Fibroblast of skin of right quadriceps (primary cell): ENCODE measurements around the gene U2SURP.
"Not testable (repeated sequence)": the region's sequence is repeated elsewhere in the genome, so short reads cannot be mapped to it uniquely, and the experiment has no call there.

ENCODE experiments used
- DNase-seq: peaks from one replicate; pipeline ENCODE4 v3.0.0-alpha.2; 2013

Gene U2SURP

DNA sequence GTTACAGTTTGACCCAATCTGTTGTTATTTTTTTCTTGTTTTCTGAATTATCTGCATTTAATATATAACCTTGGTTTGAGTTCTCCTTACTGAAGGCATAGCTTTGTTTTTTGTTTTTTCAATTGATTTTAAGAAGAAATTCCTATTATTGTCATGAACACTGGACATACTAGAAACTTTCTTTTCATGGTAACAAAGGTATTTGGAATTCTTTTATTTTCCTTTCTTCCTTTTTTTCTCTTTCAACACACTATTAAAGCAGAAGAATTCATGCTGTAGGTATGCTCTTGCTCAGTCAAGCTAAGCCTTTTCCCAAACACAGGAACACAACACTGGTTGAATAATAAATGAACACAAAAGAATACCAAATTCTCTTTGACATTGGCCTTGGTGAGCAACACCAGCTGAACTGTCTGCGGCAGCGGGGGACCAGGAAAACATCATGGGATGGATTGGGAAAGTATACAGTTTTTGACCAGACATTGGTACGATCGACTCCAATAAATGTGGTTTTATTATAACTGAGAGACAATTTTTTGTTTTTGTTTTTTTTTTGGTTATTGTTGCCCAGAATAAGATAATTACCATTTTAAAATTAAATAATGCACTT is 23.1 kb downstream of the U2SURP start:
- DNase-seq = no peak

GRCh38 chr3:143031327-143031726 is 30.0 kb downstream of the U2SURP start:
- no peak for DNase-seq

DNA sequence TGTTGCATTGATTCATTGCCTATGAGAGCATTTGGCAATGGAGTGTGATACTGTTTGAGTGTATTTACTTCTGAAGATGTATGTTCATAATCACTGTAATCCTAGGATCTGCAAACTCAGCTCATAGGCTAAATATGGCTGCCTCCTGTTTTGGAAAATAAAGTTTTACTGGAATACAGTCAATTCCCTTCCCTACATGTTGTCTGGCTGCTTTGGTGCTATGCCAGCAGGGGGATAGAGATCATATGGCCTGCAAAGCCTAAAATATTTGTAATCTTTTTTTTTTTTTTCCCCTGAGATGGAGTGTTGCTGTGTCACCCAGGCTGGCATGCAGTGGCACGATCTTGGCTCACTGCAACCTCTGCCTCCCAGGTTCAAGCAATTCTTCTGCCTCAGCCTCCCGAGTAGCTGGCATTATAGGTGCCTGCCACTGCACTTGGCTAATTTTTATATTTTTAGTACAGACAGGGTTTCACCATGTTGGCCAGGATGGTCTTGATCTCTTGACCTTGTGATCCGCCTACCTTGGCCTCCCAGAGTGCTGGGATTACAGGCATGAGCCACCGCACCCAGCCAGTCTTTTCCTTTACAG is 30.5 kb downstream of the U2SURP start:
- peak; percentile 11 for DNase-seq

- DNase-seq = peak; percentile 3
These were observed 34.3 kb downstream of the U2SURP start for GRCh38 chr3:143035466-143036211.

GRCh38 chr3:143036557-143036956 is 35.2 kb downstream of the U2SURP start:
- DNase-seq = no peak

DNA sequence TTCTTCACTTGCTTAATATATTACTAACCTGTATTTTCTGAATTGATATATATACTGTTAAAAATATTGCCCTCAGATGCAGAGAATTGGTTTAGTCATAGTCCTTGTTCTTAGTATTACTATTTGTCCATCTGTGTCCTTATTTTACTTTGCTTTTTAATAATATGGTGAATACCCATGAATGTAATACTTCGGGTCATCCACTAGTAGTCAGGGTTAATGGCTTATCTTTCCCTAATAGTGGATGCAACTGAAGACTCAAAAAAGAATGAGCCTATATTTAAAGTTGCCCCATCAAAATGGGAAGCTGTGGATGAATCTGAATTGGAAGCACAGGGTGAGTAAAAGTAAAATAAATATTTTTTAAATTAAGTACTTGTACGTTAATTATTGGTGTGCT is 36.5 kb downstream of the U2SURP start:
- DNase-seq = no peak

- DNase-seq = peak; percentile 6
These were observed 39.0 kb downstream of the U2SURP start for GRCh38 chr3:143040261-143040879.

GRCh38 chr3:143041903-143042302 is 40.5 kb downstream of the U2SURP start:
- no peak for DNase-seq

GRCh38 chr3:143045639-143046038 is 44.3 kb downstream of the U2SURP start:
- DNase-seq = no peak

GRCh38 chr3:143046075-143046474 is 44.7 kb downstream of the U2SURP start:
- not testable (repeated sequence) for DNase-seq

- no peak for DNase-seq
These were observed 52.6 kb downstream of the U2SURP start for GRCh38 chr3:143054011-143054410.

- no peak for DNase-seq
These were observed 55.0 kb downstream of the U2SURP start for GRCh38 chr3:143056372-143056771.

GRCh38 chr3:143060906-143061305 is 59.5 kb downstream of the U2SURP start:
- no peak for DNase-seq

GRCh38 chr3:143063018-143063417 is 61.6 kb downstream of the U2SURP start:
- DNase-seq = peak; percentile 23

GRCh38 chr3:143064777-143065176 is 63.4 kb downstream of the U2SURP start:
- DNase-seq = no peak

GRCh38 chr3:143065364-143065763 is 64.0 kb downstream of the U2SURP start:
- DNase-seq = no peak

DNA sequence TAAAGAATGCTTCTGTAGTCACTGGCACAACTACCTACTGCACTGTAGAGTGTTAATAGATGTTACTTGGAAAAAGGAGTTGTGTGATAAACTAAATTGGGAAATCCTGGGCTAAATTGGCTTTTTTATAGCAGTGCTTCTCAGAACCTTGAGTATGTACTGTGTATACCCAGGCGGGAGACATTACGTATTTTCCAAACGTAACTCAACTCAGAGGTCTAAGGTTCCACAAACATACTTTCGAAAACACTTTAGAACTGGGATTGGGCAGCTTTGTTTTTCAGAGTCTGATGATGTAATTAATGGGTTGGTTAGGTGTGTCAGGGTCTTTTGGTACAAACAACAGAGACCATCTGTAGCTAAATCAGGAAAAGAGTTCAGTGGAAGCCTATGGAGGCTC is 64.7 kb downstream of the U2SURP start:
- no peak for DNase-seq

GRCh38 chr3:143067201-143067600 is 65.8 kb downstream of the U2SURP start:
- DNase-seq = peak; percentile 19

DNA sequence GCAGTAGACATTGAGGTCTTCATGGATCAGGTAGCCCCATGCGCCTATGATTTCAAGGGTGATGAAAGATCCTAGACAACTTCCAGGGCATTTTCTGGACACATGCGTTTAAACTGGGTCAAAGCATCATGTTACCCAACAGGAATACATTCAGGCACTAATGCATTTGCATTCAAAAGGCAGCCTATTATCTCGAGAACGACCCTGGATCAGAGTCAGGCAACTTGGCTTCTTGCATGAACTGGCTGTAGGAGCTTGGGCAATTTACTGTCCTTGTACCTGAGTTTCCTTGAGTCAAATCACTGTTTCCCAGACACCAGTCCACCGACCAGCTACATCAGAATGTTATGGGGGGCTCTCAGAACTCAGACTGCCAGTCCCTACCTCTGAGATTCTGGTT is 66.7 kb downstream of the U2SURP start:
- no peak for DNase-seq

DNA sequence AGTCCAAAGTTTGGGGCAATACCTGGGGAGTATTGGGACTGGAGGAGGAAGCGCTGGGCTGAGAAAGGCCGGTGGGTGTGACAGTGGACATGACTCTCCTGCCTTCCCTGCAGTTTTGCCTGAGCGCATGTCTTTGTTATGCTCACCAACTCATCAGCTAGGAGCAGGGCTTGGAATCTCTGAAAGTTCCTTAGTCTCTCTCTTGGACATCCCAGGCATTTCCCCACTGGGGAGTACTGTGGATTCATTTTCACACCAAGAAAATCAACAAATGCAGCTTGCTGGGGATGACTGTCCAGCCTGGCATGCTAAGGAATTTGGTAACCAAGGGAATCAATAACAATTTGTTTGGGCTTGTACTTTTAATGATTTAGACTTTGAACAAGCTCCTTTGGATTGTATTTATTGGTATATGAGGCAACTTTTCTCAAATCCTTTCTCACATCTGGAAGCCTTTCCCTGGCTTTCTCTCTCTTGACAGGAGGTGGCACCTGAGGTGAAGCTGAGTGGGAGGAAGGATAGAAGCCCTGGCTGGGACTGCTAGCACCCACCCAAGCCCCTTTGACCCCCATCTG is 69.7 kb downstream of the U2SURP start:
- peak; percentile 83 for DNase-seq

GRCh38 chr3:143071776-143072175 is 70.4 kb downstream of the U2SURP start:
- no peak for DNase-seq

DNA sequence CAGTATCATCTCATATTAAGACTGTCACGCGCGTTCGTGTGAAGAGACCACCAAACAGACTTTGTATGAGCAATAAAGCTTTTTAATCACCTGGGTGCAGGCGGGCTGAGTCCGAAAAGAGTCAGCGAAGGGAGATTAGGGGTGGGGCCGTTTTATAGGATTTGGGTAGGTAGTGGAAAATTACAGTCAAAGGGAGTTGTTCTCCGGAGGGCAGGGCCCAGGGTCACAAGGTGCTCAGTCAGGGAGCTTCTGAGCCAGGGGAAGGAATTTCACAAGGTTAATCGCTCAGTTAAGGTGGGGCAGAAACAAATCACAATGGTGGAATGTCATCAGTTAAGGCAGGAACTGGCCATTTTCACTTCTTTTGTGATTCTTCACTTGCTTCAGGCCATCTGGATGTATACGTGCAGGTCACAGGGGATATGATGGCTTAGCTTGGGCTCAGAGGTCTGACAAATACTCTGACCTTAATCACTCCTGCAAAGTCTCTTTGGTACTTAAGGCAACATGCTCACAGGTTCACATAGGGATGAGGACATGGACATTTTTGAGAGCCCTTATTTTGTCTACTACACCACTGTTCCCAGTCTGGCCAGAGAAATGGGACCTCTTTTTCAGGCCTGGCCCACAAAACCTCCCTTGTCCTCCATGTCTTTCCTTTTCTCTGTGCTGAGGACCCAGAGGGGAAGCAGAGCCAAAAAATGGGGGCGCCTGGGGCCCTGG is 71.1 kb downstream of the U2SURP start:
- not testable (repeated sequence) for DNase-seq

DNA sequence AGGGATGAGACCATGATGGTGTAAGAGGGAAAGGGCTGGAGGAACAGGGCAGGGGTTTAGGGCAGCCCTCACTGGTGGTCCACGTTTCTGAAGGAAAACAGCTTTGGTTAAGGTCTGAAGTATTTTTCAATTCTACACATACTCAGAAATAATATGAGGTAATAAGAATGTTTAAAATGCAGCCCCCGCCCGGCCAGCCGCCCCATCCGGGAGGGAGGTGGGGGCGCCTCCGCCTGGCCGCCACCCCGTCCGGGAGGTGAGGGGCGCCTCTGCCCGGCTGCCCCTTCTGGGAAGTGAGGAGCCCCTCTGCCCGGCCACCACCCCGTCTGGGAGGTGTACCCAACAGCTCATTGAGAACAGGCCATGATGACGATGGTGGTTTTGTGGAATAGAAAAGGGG is 72.2 kb downstream of the U2SURP start:
- DNase-seq = not testable (repeated sequence)
